Esophagus squamous epithelium (tissue), 4 donors: ENCODE data around the gene ALCAM.

Source experiments
- CTCF ChIP-seq, 6 experiments: fragments of 450-650 bp in 4 of 6; fragments of 200-600 bp in 2 of 6; sonication (generic) in 2 of 6; IDR thresholded peaks; one replicate each; pipeline ENCODE4 v1.5.1; 2016 to 2019; ENCODE audit warnings: antibody characterized with exemption in 6 of 6, mild to moderate bottlenecking in 4 of 6, moderate library complexity in 4 of 6
- POLR2A ChIP-seq, 4 donors: fragments of 450-650 bp; IDR thresholded peaks; one replicate each; pipeline ENCODE4 v1.6.1; 2017; ENCODE audit warnings: antibody characterized with exemption in 4 of 4, mild to moderate bottlenecking in 4 of 4, moderate library complexity in 3 of 4

GRCh38 chr3:105409364-105409763, 42.7 kb downstream of the ALCAM start:
- no peak for TF ChIP-seq POLR2A (IDR thresholded peaks at IDR 0.05)
- TF ChIP-seq CTCF (IDR thresholded peaks at IDR 0.05): no peak
